ENCODE measurements around the gene SH2B3. TPM values are rescaled to one million over a fixed set of nuclear protein-coding genes. Genes with fewer than 3 reads are reported as not detected.
A peak's percentile ranks its signal among the peaks of the same experiment; 100 is the strongest.
"Not testable (repeated sequence)": the region's sequence is repeated elsewhere in the genome, so short reads cannot be mapped to it uniquely, and the experiment has no call there.

Gene SH2B3
- total RNA-seq, 3 donors from 2014 or later (not counting 1 experiment from before 2014, with no cell fraction given) = 68.1 to 81.3 (median 68.4) TPM

- Histone ChIP-seq H3K27ac (ENCODE audit: low read length) (no peak within 1 kb of the TSS), H3K36me3 (ENCODE audit: control insufficient read depth, insufficient read depth, low read length) (no peaks in the 10 kb centered on the region), H3K9me3 (ENCODE audit: control insufficient read depth, insufficient read depth, low read length) (no peaks in the 10 kb centered on the region), H3K27me3 (ENCODE audit: control insufficient read depth, insufficient read depth, low read length) (no peaks in the 10 kb centered on the region), H3K4me1 (ENCODE audit: control insufficient read depth, insufficient read depth, low read length) (peaks cover 28% of the 10 kb centered on the region), H3K4me3 (ENCODE audit: low read length) (peak within 1 kb of the TSS; percentile 69)
- DNase-seq (peak; percentile 71 to 73), ATAC-seq (peak; percentile 89 to 94 (median 93))
- Mint-ChIP-seq H3K4me3 (peak within 1 kb of the TSS; percentile 88), H3K9me3 (no peaks in the 10 kb centered on the region), H3K36me3 (no peaks in the 10 kb centered on the region), H3K4me1 (peaks cover 11 to 37% of the 10 kb centered on the region in 2 donors), H3K27ac (peak within 1 kb of the TSS in 1 of 2 donors; percentile 72), H3K27me3 (ENCODE audit: low read depth in 2 of 2) (peaks cover 0 to 4% of the 10 kb centered on the region in 2 donors)
- under 1% methylated on average over 72 of the region's 72 CpGs for WGBS (ENCODE audit: insufficient coverage)
- intact Hi-C loops (cut with micrococcal nuclease) = no loop called here
- TF ChIP-seq CTCF (IDR thresholded peaks at IDR 0.05) = no peak
Measured at GRCh38 chr12:111368788-111369495, 36.8 kb upstream of the SH2B3 start, which contains the start of gene PHETA1. PHETA1 (minus strand) TSS chr12:111369095; CDS start chr12:111363427, 5,668 bp downstream.

- peak overlapping the region in 1 of 2 donors; percentile 72 for H3K27ac Mint-ChIP-seq
Measured at GRCh38 chr12:111369496-111370220, 36.1 kb upstream of the SH2B3 start.

GRCh38 chr12:111373231-111373630 is 32.5 kb upstream of the SH2B3 start:
- H3K9me3 ChIP-seq (ENCODE audit: control insufficient read depth, insufficient read depth, low read length); H3K4me3 ChIP-seq (ENCODE audit: low read length); H3K27me3 Mint-ChIP-seq (ENCODE audit: low read depth in 2 of 2); H3K9me3 Mint-ChIP-seq; H3K27me3 ChIP-seq (ENCODE audit: control insufficient read depth, insufficient read depth, low read length); H3K27ac ChIP-seq (ENCODE audit: low read length); H3K4me3 Mint-ChIP-seq; H3K36me3 Mint-ChIP-seq; H3K27ac Mint-ChIP-seq; H3K36me3 ChIP-seq (ENCODE audit: control insufficient read depth, insufficient read depth, low read length); DNase-seq; ATAC-seq; intact Hi-C loops (cut with micrococcal nuclease): not testable (repeated sequence)
- 69% methylated on average over 1 of the region's 1 CpG for WGBS (ENCODE audit: insufficient coverage)
- H3K4me1 Mint-ChIP-seq = peaks cover 0 to 16% of the 10 kb centered on the region in 2 donors
- H3K4me1 ChIP-seq (ENCODE audit: control insufficient read depth, insufficient read depth, low read length) = peaks cover 14% of the 10 kb centered on the region

More at GRCh38 chr12:111369496-111370220, 36.1 kb upstream of the SH2B3 start:
- TF ChIP-seq CTCF (IDR thresholded peaks at IDR 0.05) = no peak
- no peak for ATAC-seq
- H3K36me3 Mint-ChIP-seq = no peaks in the 10 kb centered on the region
- no peak for DNase-seq
- peaks cover 11 to 37% of the 10 kb centered on the region in 2 donors for H3K4me1 Mint-ChIP-seq
- WGBS (ENCODE audit: insufficient coverage) = 59% methylated on average over 13 of the region's 13 CpGs
- no peak overlapping the region for H3K27ac ChIP-seq (ENCODE audit: low read length)
- no peaks in the 10 kb centered on the region for H3K9me3 Mint-ChIP-seq
- H3K4me3 Mint-ChIP-seq = peak overlapping the region; percentile 88
- no peaks in the 10 kb centered on the region for H3K36me3 ChIP-seq (ENCODE audit: control insufficient read depth, insufficient read depth, low read length)
- intact Hi-C loops (cut with micrococcal nuclease) = no loop called here
- H3K4me1 ChIP-seq (ENCODE audit: control insufficient read depth, insufficient read depth, low read length) = peaks cover 28% of the 10 kb centered on the region
- no peaks in the 10 kb centered on the region for H3K27me3 ChIP-seq (ENCODE audit: control insufficient read depth, insufficient read depth, low read length)
- peaks cover 0 to 4% of the 10 kb centered on the region in 2 donors for H3K27me3 Mint-ChIP-seq (ENCODE audit: low read depth in 2 of 2)
- H3K9me3 ChIP-seq (ENCODE audit: control insufficient read depth, insufficient read depth, low read length) = no peaks in the 10 kb centered on the region
- H3K4me3 ChIP-seq (ENCODE audit: low read length) = peak overlapping the region; percentile 69

GRCh38 chr12:111377440-111377839 is 28.3 kb upstream of the SH2B3 start:
- Histone ChIP-seq H3K27me3 (ENCODE audit: control insufficient read depth, insufficient read depth, low read length) (no peaks in the 10 kb centered on the region), H3K4me1 (ENCODE audit: control insufficient read depth, insufficient read depth, low read length) (no peaks in the 10 kb centered on the region), H3K4me3 (ENCODE audit: low read length) (no peak overlapping the region), H3K36me3 (ENCODE audit: control insufficient read depth, insufficient read depth, low read length) (no peaks in the 10 kb centered on the region), H3K27ac (ENCODE audit: low read length) (no peak overlapping the region), H3K9me3 (ENCODE audit: control insufficient read depth, insufficient read depth, low read length) (no peaks in the 10 kb centered on the region)
- Mint-ChIP-seq H3K4me3 (no peak overlapping the region), H3K9me3 (no peaks in the 10 kb centered on the region), H3K4me1 (no peaks in the 10 kb centered on the region), H3K36me3 (no peaks in the 10 kb centered on the region), H3K27me3 (ENCODE audit: low read depth in 2 of 2) (peaks cover 6 to 8% of the 10 kb centered on the region in 2 donors), H3K27ac (no peak overlapping the region)
- 93% methylated on average over 3 of the region's 3 CpGs for WGBS (ENCODE audit: insufficient coverage)
- DNase-seq (no peak), ATAC-seq (no peak)
- intact Hi-C loops (cut with micrococcal nuclease) = no loop called here
- no peak for TF ChIP-seq CTCF (IDR thresholded peaks at IDR 0.05)

All from natural killer cell (primary cell).